GM12865 (cell line): ENCODE results near the gene APEX2.
"Not testable (repeated sequence)": the region's sequence is repeated elsewhere in the genome, so short reads cannot be mapped to it uniquely, and the experiment has no call there.

Source experiments
- DNase-seq: peaks from one replicate; pipeline ENCODE4 v3.0.0; 2010; ENCODE audit warnings: low read depth
- H3K4me3 ChIP-seq: 2 replicates; pipeline ENCODE4 v1.5.1; 2011; ENCODE audit warnings: mild to moderate bottlenecking, low read depth, low read length, control low read depth
- TF ChIP-seq, protein P1 (sequence below): IDR thresholded peaks from 2 replicates; pipeline ENCODE4 v1.5.1; 2011; ENCODE audit warnings: low read length, control low read depth, low read depth, inconsistent platforms; ENCODE audit not compliant: insufficient read depth; ENCODE audit errors: missing control alignments

APEX2 gene

DNA sequence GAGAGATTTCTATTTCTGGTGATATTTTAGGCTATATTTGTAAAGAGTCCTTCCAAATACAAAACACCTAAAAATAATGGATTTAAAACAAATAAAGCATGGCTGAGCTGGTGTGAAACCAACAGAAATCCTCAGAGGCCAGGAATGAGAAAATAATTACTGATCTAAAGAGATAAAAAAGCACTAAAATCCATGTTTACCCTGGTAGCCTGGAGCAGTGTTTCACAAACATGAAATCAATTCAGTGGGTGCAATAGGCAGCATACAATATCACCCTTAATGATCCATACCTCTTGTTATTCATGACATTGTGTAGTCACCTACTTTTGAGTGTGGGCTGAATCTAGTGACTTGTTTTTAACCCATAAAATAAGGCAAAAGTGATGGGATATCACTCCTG is 20.7 kb upstream of the APEX2 start:
- DNase-seq: no peak
- no peak overlapping the region for H3K4me3 ChIP-seq
- TF ChIP-seq, protein P1, sequence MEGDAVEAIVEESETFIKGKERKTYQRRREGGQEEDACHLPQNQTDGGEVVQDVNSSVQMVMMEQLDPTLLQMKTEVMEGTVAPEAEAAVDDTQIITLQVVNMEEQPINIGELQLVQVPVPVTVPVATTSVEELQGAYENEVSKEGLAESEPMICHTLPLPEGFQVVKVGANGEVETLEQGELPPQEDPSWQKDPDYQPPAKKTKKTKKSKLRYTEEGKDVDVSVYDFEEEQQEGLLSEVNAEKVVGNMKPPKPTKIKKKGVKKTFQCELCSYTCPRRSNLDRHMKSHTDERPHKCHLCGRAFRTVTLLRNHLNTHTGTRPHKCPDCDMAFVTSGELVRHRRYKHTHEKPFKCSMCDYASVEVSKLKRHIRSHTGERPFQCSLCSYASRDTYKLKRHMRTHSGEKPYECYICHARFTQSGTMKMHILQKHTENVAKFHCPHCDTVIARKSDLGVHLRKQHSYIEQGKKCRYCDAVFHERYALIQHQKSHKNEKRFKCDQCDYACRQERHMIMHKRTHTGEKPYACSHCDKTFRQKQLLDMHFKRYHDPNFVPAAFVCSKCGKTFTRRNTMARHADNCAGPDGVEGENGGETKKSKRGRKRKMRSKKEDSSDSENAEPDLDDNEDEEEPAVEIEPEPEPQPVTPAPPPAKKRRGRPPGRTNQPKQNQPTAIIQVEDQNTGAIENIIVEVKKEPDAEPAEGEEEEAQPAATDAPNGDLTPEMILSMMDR: no peak

DNA sequence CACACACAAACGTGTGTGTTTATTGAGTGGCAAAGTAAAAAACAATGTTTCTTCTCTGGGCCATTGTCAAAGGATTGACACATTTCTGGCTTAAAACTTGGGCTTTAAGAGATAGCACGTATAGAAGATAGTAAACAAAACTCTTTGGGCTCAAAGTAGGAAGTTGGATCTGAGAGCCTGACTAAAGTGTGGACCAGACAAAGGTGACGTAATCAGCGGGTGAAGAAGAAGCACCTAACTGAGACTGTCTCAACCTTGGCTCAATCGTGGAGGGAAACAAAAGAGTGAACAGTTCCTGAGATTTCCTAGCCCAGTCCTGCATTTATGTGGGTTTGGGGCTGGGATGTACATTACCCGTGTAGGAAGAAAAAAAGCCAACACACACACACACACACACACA is 19.8 kb upstream of the APEX2 start:
- TF ChIP-seq, protein P1: no peak
- no peak for DNase-seq
- no peak overlapping the region for H3K4me3 ChIP-seq

DNA sequence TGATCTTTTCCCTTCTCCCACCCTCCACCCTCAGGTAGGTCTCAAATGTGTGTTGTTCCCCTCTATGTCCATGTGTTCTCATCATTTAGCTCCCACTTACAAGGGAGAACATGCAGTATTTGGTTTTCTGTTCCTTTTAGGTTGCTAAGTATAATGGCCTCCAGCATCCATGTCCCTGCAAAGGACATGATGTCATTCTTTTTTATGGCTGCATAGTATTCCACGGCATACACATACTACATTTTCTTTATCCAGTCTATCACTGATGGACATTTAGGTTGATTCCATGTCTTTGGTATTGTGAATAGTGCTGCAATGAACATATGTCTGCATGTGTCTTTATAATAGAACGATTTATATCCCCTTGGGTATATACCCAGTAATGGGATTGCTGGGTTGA is 16.9 kb upstream of the APEX2 start:
- DNase-seq, H3K4me3 ChIP-seq: not testable (repeated sequence)

DNA sequence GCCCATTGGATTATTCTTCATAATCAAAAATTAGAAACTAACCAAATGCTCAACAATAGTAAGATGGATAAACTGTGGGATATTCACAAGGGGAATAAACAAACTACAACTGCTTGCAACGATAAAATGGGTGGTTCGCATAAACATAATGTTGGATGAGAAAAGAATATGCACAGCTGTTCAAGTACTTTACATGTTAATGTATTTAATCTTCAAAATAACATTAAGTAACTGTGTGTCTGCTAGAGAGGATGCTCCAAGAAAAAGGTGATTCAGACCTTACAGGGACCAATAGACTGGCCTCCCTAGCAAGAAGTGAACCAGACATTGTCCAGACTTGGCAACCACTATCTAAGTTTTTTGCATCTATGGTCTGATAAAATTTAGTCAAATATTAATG is 8.5 kb upstream of the APEX2 start:
- TF ChIP-seq, protein P1: no peak

DNA sequence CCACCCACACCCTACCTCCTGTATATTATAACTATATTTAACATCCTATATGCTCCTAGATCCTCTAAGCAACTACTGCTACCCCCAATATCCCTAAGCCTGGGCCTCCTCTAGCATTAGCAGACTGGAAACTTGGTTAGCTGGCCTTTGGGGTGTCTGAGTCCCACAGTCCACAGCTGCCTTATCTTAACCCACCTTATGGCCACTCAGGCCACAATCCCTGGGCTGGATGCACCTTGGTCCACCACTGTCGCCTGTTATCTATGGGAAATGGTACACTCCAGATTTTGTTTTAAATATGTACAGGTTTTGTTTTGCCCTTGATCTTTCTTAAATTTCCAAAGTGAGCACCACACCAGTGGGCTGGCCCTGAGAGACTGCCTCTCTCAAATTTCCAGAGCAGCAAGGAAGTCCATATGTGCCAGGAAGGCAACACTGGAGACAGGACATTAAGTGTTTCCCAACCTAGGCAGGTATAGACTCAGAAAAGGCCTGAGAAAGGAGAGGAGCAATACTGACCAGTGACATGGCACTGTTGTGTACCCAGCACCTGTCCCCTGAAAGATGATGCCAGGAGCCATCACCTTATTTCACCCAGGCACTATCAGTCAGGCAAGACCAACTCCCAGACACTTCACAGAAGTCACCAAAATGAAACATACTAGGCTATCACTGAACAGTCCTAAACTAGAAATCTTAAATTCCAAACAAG is 7.1 kb upstream of the APEX2 start:
- H3K4me3 ChIP-seq: no peak overlapping the region
- DNase-seq: no peak
- TF ChIP-seq, protein P1: no peak

More for the DNA sequence above, 8.5 kb upstream of the APEX2 start:
- DNase-seq: no peak
- H3K4me3 ChIP-seq: no peak overlapping the region

DNA sequence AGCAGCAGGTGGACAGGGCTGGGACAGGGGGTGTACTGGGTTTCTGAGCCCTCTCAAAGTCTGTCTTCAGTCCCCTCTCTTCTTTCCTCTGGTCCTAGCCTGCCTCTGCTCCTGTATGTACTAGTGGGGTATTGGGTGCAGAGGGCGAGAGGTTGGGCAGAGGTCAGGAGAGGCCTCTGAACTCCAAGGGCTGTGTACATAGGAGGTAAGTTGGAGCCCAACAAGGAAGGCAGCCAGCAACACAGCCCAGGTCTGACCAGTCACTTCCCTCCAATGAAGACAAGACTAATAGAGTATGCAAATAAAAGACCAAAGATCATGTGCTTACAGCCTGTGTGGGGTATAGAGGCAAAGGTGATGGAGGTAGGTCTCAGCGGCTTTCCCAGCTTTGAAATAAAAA is 6.1 kb upstream of the APEX2 start, which contains the start of gene PFKFB1:
PFKFB1 (minus strand) TSS at position 90 of the 400 bp plus-strand sequence. CDS start 181 bp downstream, outside the sequence.
- DNase-seq: no peak
- H3K4me3 ChIP-seq: no peak within 1 kb of the TSS
- TF ChIP-seq, protein P1: no peak

DNA sequence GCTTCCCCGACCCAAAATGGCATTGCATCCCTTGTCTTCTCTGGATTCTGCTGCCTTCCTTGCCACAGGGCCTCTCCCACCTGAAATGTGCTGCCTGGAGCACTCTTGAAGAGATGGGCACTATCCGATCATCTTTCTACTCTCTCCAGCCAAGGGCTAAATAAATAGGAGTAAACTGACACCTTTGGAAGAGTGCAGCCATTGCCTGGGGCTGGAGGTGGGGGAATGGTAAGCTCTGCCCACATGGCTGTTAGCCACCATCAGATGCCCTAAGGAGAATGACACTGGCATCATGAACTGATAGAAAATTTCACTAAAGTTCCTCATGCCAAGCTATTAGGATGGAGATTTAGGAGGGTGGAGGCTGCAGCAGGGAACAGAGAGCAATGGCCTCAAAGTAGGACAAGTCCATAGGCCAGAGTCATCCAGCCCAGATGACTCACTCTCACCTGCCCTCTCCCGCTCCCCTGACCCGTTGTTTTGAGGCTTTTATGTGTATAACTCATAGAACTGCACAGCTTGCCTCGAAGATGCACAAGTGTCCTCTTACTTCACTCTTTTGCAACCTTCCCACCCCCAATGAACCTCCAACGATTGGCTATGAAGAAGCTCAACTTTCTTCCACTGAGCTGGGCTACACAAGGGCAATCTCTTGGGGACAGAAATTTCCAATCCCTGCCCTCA is 5.4 kb upstream of the APEX2 start:
- TF ChIP-seq, protein P1: no peak
- no peak for DNase-seq
- H3K4me3 ChIP-seq: no peak overlapping the region
